ENCODE measurements around the gene CDR2.

DNA sequence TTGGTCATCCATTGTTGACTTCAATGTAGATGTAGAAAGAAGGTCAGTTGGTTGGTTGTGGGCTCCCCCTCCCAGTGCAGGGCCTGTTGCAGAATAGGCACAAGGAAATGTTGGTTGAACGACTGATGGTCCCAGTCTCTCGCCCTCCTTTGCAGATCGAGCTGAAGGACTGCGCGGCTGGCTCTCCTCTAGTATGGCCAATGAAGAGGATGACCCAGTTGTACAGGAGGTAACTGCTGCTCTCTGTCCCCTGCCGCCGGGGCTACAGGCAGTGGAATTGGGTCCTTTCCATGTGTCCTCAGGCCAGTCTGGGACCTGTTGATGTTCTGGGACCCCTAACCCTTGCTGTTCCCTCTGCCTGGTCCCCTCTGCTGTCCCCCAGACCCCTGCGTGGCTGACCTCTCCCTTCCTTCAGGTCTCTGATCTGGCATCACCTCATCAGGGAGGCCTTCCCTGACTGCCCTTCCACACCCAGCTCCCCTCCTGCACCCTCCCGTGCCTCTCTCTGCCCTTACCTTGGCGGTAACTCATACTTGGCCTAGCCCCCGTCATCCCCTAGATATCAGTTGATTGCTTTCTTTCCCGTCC lies 71.5 kb downstream of the CDR2 start:
- TF ChIP-seq, protein P1, sequence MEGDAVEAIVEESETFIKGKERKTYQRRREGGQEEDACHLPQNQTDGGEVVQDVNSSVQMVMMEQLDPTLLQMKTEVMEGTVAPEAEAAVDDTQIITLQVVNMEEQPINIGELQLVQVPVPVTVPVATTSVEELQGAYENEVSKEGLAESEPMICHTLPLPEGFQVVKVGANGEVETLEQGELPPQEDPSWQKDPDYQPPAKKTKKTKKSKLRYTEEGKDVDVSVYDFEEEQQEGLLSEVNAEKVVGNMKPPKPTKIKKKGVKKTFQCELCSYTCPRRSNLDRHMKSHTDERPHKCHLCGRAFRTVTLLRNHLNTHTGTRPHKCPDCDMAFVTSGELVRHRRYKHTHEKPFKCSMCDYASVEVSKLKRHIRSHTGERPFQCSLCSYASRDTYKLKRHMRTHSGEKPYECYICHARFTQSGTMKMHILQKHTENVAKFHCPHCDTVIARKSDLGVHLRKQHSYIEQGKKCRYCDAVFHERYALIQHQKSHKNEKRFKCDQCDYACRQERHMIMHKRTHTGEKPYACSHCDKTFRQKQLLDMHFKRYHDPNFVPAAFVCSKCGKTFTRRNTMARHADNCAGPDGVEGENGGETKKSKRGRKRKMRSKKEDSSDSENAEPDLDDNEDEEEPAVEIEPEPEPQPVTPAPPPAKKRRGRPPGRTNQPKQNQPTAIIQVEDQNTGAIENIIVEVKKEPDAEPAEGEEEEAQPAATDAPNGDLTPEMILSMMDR (IDR thresholded peaks at IDR 0.05; ENCODE audit: insufficient read depth, low read length): no peak
- TF ChIP-seq, protein P2, sequence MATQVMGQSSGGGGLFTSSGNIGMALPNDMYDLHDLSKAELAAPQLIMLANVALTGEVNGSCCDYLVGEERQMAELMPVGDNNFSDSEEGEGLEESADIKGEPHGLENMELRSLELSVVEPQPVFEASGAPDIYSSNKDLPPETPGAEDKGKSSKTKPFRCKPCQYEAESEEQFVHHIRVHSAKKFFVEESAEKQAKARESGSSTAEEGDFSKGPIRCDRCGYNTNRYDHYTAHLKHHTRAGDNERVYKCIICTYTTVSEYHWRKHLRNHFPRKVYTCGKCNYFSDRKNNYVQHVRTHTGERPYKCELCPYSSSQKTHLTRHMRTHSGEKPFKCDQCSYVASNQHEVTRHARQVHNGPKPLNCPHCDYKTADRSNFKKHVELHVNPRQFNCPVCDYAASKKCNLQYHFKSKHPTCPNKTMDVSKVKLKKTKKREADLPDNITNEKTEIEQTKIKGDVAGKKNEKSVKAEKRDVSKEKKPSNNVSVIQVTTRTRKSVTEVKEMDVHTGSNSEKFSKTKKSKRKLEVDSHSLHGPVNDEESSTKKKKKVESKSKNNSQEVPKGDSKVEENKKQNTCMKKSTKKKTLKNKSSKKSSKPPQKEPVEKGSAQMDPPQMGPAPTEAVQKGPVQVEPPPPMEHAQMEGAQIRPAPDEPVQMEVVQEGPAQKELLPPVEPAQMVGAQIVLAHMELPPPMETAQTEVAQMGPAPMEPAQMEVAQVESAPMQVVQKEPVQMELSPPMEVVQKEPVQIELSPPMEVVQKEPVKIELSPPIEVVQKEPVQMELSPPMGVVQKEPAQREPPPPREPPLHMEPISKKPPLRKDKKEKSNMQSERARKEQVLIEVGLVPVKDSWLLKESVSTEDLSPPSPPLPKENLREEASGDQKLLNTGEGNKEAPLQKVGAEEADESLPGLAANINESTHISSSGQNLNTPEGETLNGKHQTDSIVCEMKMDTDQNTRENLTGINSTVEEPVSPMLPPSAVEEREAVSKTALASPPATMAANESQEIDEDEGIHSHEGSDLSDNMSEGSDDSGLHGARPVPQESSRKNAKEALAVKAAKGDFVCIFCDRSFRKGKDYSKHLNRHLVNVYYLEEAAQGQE (IDR thresholded peaks at IDR 0.05; ENCODE audit: insufficient replicate concordance, low read depth): no peak
- no peak for TF ChIP-seq POLR2AphosphoS5 (IDR thresholded peaks at IDR 0.05; ENCODE audit: low read depth)
